Endothelial cell of umbilical vein (primary cell): ENCODE data around the gene MED12L. TPM values are rescaled to one million over a fixed set of nuclear protein-coding genes. Genes with fewer than 3 reads are reported as not detected.

ENCODE experiments used
- BruUV-seq: library from RNA; stranded (reverse); fragments of 400-500 nt; replicated peaks from 2 replicates; lab custom pipeline; 2021; lab: Mats Ljungman, UMichigan
- CTCF ChIA-PET: fragments of 300-600, 350-600 bp; sonication (Branson Sonifier 250); formaldehyde crosslinking; loops from one replicate; lab custom pipeline; 2021; ENCODE audit warnings: antibody characterized with exemption, inconsistent platforms; lab: Charles Lee
- POLR2A ChIA-PET: fragments of 300-600, 350-600 bp; sonication (Branson Sonifier 250); formaldehyde crosslinking; loops from one replicate; lab custom pipeline; 2021; ENCODE audit warnings: antibody characterized with exemption, inconsistent platforms; lab: Charles Lee
- DNase-seq: peaks from one replicate; pipeline ENCODE4 v3.0.0-alpha.2; 2011; ENCODE audit warnings: low read depth, low spot score
- FAIRE-seq: peaks from 2 replicates; lab custom pipeline; 2011; peaks lifted over from hg19 to GRCh38; lab: Jason Lieb, UNC
- H2AFZ ChIP-seq: 2 replicates; pipeline ENCODE4 v1.6.0; 2012; ENCODE audit warnings: low read depth, low read length, control low read depth, inconsistent platforms
- H3K27ac ChIP-seq: 2 replicates; pipeline ENCODE4 v1.5.1; 2011; ENCODE audit warnings: low read depth, mild to moderate bottlenecking, control low read depth, low read length, moderate library complexity; ENCODE audit not compliant: insufficient read depth
- H3K27me3 ChIP-seq, 2 experiments: 2 replicates each; pipeline versions ENCODE4 v1.6.0 to v1.6.1; 2011; ENCODE audit warnings: low read length in 2 of 2, mixed read lengths in 1 of 2; ENCODE audit not compliant: control insufficient read depth in 2 of 2, insufficient read depth in 2 of 2
- H3K36me3 ChIP-seq, 2 experiments: 2 replicates in 1 of 2; 3 replicates in 1 of 2; pipeline ENCODE4 v1.5.1; 2011; ENCODE audit warnings: low read length in 2 of 2, mild to moderate bottlenecking in 1 of 2, moderate library complexity in 1 of 2; ENCODE audit not compliant: control insufficient read depth in 2 of 2, insufficient read depth in 2 of 2; ENCODE audit errors: extremely low read depth in 1 of 2
- H3K4me1 ChIP-seq: 3 replicates; pipeline ENCODE4 v1.5.1; 2011; ENCODE audit warnings: mild to moderate bottlenecking, low read length; ENCODE audit not compliant: control insufficient read depth, insufficient read depth; ENCODE audit errors: extremely low read depth
- H3K4me2 ChIP-seq: 2 replicates; pipeline ENCODE4 v1.6.1; 2011; ENCODE audit warnings: low read length, control low read depth, mixed read lengths; ENCODE audit not compliant: insufficient read depth
- H3K4me3 ChIP-seq, 3 experiments: fragments of 200-600 bp in 1 of 3; sonication (generic), shearing (Covaris generic) in 1 of 3; replicated peaks in 1 of 3; 2 replicates each; pipeline ENCODE4 v1.5.1; 2011 to 2016; ENCODE audit warnings: control low read depth in 3 of 3, low read length in 3 of 3, mild to moderate bottlenecking in 2 of 3, inconsistent platforms in 1 of 3, low read depth in 1 of 3, moderate library complexity in 1 of 3; ENCODE audit not compliant: insufficient read depth in 1 of 3
- H3K79me2 ChIP-seq: 2 replicates; pipeline ENCODE4 v1.6.0; 2012; ENCODE audit warnings: low read length, inconsistent platforms; ENCODE audit not compliant: control insufficient read depth, insufficient read depth
- H3K9ac ChIP-seq: replicated peaks from 2 replicates; pipeline ENCODE3; 2011; ENCODE audit warnings: low read length, control low read depth; ENCODE audit not compliant: insufficient read depth; ENCODE audit errors: extremely low read depth
- H3K9me1 ChIP-seq: replicated peaks from 3 replicates; pipeline ENCODE4 v1.6.0; 2011; ENCODE audit warnings: mild to moderate bottlenecking, low read length; ENCODE audit not compliant: control insufficient read depth, insufficient read depth; ENCODE audit errors: extremely low read depth
- H3K9me3 ChIP-seq: replicated peaks from 2 replicates; pipeline ENCODE4 v1.5.1; 2012; ENCODE audit warnings: low read length, inconsistent platforms; ENCODE audit not compliant: control insufficient read depth, insufficient read depth
- H4K20me1 ChIP-seq: replicated peaks from 2 replicates; pipeline ENCODE3; 2011; ENCODE audit warnings: mild to moderate bottlenecking, low read length; ENCODE audit not compliant: control insufficient read depth, insufficient read depth; ENCODE audit errors: extremely low read depth
- CTCF ChIP-seq, 2 donors: IDR thresholded peaks; 1 replicate in 1 of 2; 2 replicates in 1 of 2; pipeline ENCODE4 v1.5.1; 2011; ENCODE audit warnings: low read length in 2 of 2, mild to moderate bottlenecking in 2 of 2, moderate library complexity in 2 of 2, control low read depth in 1 of 2, inconsistent platforms in 1 of 2, low read depth in 1 of 2; ENCODE audit not compliant: insufficient read depth in 1 of 2; ENCODE audit errors: extremely low read depth in 1 of 2
- EZH2 ChIP-seq: IDR thresholded peaks from 2 replicates; pipeline ENCODE4 v1.6.1; 2012; ENCODE audit warnings: borderline replicate concordance, low read depth, mild to moderate bottlenecking, moderate library complexity, low read length, inconsistent platforms; ENCODE audit not compliant: severe bottlenecking
- FOS ChIP-seq: IDR thresholded peaks from 2 replicates; pipeline ENCODE4 v1.6.1; 2011; ENCODE audit warnings: mild to moderate bottlenecking, low read length, moderate library complexity, borderline replicate concordance; ENCODE audit not compliant: insufficient read depth
- GATA2 ChIP-seq: IDR thresholded peaks from 2 replicates; pipeline ENCODE4 v1.7.0; 2011; ENCODE audit warnings: low read depth, mild to moderate bottlenecking, moderate library complexity, mixed read lengths, low read length; ENCODE audit not compliant: insufficient read length, insufficient read depth
- JUN ChIP-seq: IDR thresholded peaks from 2 replicates; pipeline ENCODE4 v1.6.1; 2011; ENCODE audit warnings: borderline replicate concordance, low read depth; ENCODE audit not compliant: insufficient read length, insufficient read depth
- MAX ChIP-seq: IDR thresholded peaks from 2 replicates; pipeline ENCODE4 v1.6.1; 2011; ENCODE audit not compliant: insufficient read depth, insufficient read length
- MYC ChIP-seq: IDR thresholded peaks from one replicate; pipeline ENCODE4 v1.6.1; 2011; ENCODE audit warnings: mild to moderate bottlenecking, low read depth, low read length
- POLR2A ChIP-seq: IDR thresholded peaks from 2 replicates; pipeline ENCODE4 v1.6.1; 2012; ENCODE audit warnings: low read depth, mild to moderate bottlenecking, control low read depth, low read length
- POLR2AphosphoS5 ChIP-seq: IDR thresholded peaks from 2 replicates; pipeline ENCODE4 v1.6.1; 2012; ENCODE audit warnings: low read depth, mild to moderate bottlenecking, control low read depth, low read length, moderate library complexity; ENCODE audit not compliant: insufficient read depth
- dilution Hi-C: fragments of 300-500 bp; cut with MboI; formaldehyde crosslinking; loops from one replicate; pipeline ENCODE4 v1.15.0; 2019; ENCODE audit warnings: low sequenced_read_pairs; ENCODE audit not compliant: extremely low pct_ligation_motif_present
- intact Hi-C: fragments of 100-400 bp; cut with micrococcal nuclease; formaldehyde crosslinking; loops from one replicate; pipeline ENCODE4 v1.10.0; 2022
- polyA plus RNA-seq, 4 experiments: library from polyadenylated mRNA; depleted of rRNA in 3 of 4; stranded (reverse) in 3 of 4; unstranded in 1 of 4; fragments of >200 nt; gene quantifications; 2 replicates each; pipeline versions ENCODE4 v1.2.1 to v1.2.3, GENCODE V29; 2011 to 2012; ENCODE audit warnings: missing spikeins in 1 of 4
- total RNA-seq: library from RNA; stranded (reverse); gene quantifications from 2 replicates; pipeline ENCODE4 v1.2.3, GENCODE V29; 2021

MED12L gene
- total and polyA plus RNA-seq, 2 donors (not counting 3 experiments of a cell fraction or from before 2014, with no cell fraction given), result 0.03 to 0.27 TPM

GRCh38 chr3:151330379-151330778 lies 244.9 kb downstream of the MED12L start:
- no peak for FAIRE-seq
- no TSS peak for BruUV-seq

GRCh38 chr3:151330899-151331298 lies 245.4 kb downstream of the MED12L start:
- Histone ChIP-seq H3K27ac (no peak overlapping the region), H2AFZ (no peak overlapping the region), H3K4me2 (no peak overlapping the region), H4K20me1 (no peaks in the 10 kb centered on the region), H3K79me2 (no peaks in the 10 kb centered on the region), H3K36me3 (no peaks in the 10 kb centered on the region), H3K9me3 (no peaks in the 10 kb centered on the region), H3K4me1 (no peaks in the 10 kb centered on the region), H3K4me3 (no peak overlapping the region), H3K9ac (no peak overlapping the region), H3K27me3 (no peaks in the 10 kb centered on the region), H3K9me1 (no peaks in the 10 kb centered on the region)
- DNase-seq (no peak), FAIRE-seq (no peak)
- dilution Hi-C loops, result no loop called here
- BruUV-seq, result no TSS peak
- no peak for TF ChIP-seq MYC
- TF ChIP-seq POLR2A, result no peak
- no peak for TF ChIP-seq EZH2
- TF ChIP-seq POLR2AphosphoS5, result no peak
- no peak for TF ChIP-seq MAX
- TF ChIP-seq CTCF (IDR thresholded peaks at IDR 0.05; ENCODE audit: extremely low read depth in 1 of 2, insufficient read depth in 1 of 2, low read depth in 1 of 2, low read length in 2 of 2), result no peak
- no peak for TF ChIP-seq GATA2
- no peak for TF ChIP-seq JUN
- TF ChIP-seq FOS, result no peak
- intact Hi-C loops, result no loop called here
- CTCF ChIA-PET, result interaction anchor here (0.6 to 0.8 kb wide), 2 partner anchors 19 to 1737 kb away, joined by 3 to 4 read pairs; no protein-coding TSS in a partner anchor
- POLR2A ChIA-PET, result no interaction called here

More at GRCh38 chr3:151330379-151330778, 244.9 kb downstream of the MED12L start:
- no peaks in the 10 kb centered on the region for H4K20me1 ChIP-seq
- TF ChIP-seq CTCF (IDR thresholded peaks at IDR 0.05; ENCODE audit: extremely low read depth in 1 of 2, insufficient read depth in 1 of 2, low read depth in 1 of 2, low read length in 2 of 2) (no peak), EZH2 (no peak), POLR2AphosphoS5 (no peak), MYC (no peak)
- H3K27me3 ChIP-seq, result no peaks in the 10 kb centered on the region
- no peak for DNase-seq
- intact Hi-C loops (no loop called here), dilution Hi-C loops (no loop called here)
- H3K9me1 ChIP-seq, result no peaks in the 10 kb centered on the region
- H2AFZ ChIP-seq, result no peak overlapping the region
- no peak overlapping the region for H3K27ac ChIP-seq
- no peak overlapping the region for H3K4me2 ChIP-seq
- H3K9ac ChIP-seq, result no peak overlapping the region
- ChIA-PET POLR2A (no interaction called here), CTCF (no interaction called here)
- H3K36me3 ChIP-seq, result no peaks in the 10 kb centered on the region
- no peaks in the 10 kb centered on the region for H3K9me3 ChIP-seq
- no peak overlapping the region for H3K4me3 ChIP-seq
- H3K4me1 ChIP-seq, result no peaks in the 10 kb centered on the region
- H3K79me2 ChIP-seq, result no peaks in the 10 kb centered on the region
